ENCODE data around the gene PAM16. TPM values are rescaled to one million over a fixed set of nuclear protein-coding genes. Genes with fewer than 3 reads are reported as not detected.

PAM16 gene
- total and polyA plus RNA-seq, 9 of the 15 experiments (the other 6 are each of a cell fraction or from before 2014, with no cell fraction given) = 38.7 to 273 (median 79.3) TPM

DNA sequence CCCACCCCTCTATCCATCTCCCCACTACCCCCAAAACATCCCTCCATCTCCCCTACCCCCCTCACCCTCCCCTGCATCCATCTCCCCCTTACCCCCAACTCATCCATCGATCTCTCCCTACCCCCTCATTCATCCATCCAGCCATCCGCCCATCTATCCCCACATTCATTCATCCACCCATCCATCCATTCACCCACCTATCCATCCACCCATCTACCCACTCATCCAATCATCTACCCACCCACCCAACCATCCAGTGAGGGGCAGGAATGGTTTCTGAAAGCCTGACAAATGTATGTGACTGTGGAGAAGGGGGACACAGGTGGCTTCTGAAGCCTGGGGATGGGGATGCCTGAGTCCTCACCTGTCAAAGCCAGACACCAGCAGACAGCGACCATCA is 8.8 kb upstream of the PAM16 start:
- 86% methylated on average over 1 of the region's 3 CpGs for WGBS (ENCODE audit: insufficient coverage, low coverage, missing lambda C conversion rate)
- H3K4me2 ChIP-seq (ENCODE audit: insufficient read depth, low read length) = no peak overlapping the region
- no peaks in the 10 kb centered on the region for H3K9me1 ChIP-seq (ENCODE audit: control insufficient read depth, insufficient read depth, low read length)
- FAIRE-seq (no peak), DNase-seq (ENCODE audit: extremely low read depth in 1 of 4, low spot score in 3 of 4) (no peak), ATAC-seq (no peak)
- H3K27me3 ChIP-seq (ENCODE audit: control insufficient read depth in 2 of 2, insufficient read depth in 2 of 2, low read length in 2 of 2) = no peaks in the 10 kb centered on the region
- no peak overlapping the region for H3K27ac ChIP-seq (ENCODE audit: extremely low read depth, low read depth, low read length)
- H3K79me2 ChIP-seq (ENCODE audit: control insufficient read depth, insufficient read depth, low read length) = no peaks in the 10 kb centered on the region
- peaks cover 61% of the 10 kb centered on the region; the same call in 2 of the 3 replicates for H3K36me3 ChIP-seq (ENCODE audit: control insufficient read depth, insufficient read depth, low read length)
- peaks cover 0 to 47% of the 10 kb centered on the region in 2 experiments; a peak in 2 of 5 replicates for H3K4me1 ChIP-seq (replicated peaks in 1 of 2; ENCODE audit: control insufficient read depth in 2 of 2, insufficient read depth in 2 of 2, low read length in 2 of 2)
- in situ Hi-C loops (cut with MboI) (loop anchor here (5.0 kb wide), 1 partner anchor 42 kb away; no protein-coding TSS in a partner anchor), intact Hi-C loops (cut with micrococcal nuclease) (loop anchor here (1.0 kb wide), 1 partner anchor 42 kb away; no protein-coding TSS in a partner anchor)
- POLR2A ChIA-PET = interaction anchor here (1.1 to 1.3 kb wide), 3 partner anchors 10 to 44 kb away, joined by 3 to 5 read pairs (median 5); no protein-coding TSS in a partner anchor
- H2AFZ ChIP-seq (ENCODE audit: low read depth, low read length) = no peak overlapping the region
- BruUV-seq (replicated peaks) = no TSS peak
- H3K9me3 ChIP-seq (replicated peaks; ENCODE audit: control insufficient read depth, insufficient read depth, low read depth, low read length) = no peaks in the 10 kb centered on the region
- no peak overlapping the region for H3K4me3 ChIP-seq
- TF ChIP-seq NCOA1 (IDR thresholded peaks at IDR 0.05; ENCODE audit: low read depth) (no peak), STAT5B (CRISPR knock-in tag; IDR thresholded peaks at IDR 0.05) (no peak), NR2C2 (CRISPR knock-in tag; IDR thresholded peaks at IDR 0.05) (no peak), NR2C2 (tag; IDR thresholded peaks at IDR 0.05) (no peak), ZSCAN29 (IDR thresholded peaks at IDR 0.05) (no peak), TARDBP (IDR thresholded peaks at IDR 0.05) (no peak), SMARCA5 (IDR thresholded peaks at IDR 0.05) (no peak), PATZ1 (CRISPR knock-in tag; IDR thresholded peaks at IDR 0.05; ENCODE audit: borderline replicate concordance) (no peak), NCOA2 (IDR thresholded peaks at IDR 0.05; ENCODE audit: partially characterized antibody in 2 of 2) (no peak)
- TF ChIP-seq, protein P1, sequence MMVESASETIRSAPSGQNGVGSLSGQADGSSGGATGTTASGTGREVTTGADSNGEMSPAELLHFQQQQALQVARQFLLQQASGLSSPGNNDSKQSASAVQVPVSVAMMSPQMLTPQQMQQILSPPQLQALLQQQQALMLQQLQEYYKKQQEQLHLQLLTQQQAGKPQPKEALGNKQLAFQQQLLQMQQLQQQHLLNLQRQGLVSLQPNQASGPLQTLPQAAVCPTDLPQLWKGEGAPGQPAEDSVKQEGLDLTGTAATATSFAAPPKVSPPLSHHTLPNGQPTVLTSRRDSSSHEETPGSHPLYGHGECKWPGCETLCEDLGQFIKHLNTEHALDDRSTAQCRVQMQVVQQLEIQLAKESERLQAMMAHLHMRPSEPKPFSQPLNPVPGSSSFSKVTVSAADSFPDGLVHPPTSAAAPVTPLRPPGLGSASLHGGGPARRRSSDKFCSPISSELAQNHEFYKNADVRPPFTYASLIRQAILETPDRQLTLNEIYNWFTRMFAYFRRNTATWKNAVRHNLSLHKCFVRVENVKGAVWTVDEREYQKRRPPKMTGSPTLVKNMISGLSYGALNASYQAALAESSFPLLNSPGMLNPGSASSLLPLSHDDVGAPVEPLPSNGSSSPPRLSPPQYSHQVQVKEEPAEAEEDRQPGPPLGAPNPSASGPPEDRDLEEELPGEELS (CRISPR knock-in tag; IDR thresholded peaks at IDR 0.05; ENCODE audit: borderline replicate concordance) = no peak
- TF ChIP-seq, protein P2, sequence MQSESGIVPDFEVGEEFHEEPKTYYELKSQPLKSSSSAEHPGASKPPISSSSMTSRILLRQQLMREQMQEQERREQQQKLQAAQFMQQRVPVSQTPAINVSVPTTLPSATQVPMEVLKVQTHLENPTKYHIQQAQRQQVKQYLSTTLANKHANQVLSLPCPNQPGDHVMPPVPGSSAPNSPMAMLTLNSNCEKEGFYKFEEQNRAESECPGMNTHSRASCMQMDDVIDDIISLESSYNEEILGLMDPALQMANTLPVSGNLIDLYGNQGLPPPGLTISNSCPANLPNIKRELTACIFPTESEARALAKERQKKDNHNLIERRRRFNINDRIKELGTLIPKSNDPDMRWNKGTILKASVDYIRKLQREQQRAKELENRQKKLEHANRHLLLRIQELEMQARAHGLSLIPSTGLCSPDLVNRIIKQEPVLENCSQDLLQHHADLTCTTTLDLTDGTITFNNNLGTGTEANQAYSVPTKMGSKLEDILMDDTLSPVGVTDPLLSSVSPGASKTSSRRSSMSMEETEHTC (IDR thresholded peaks at IDR 0.05) = no peak
- H4K20me1 ChIP-seq (replicated peaks; ENCODE audit: control insufficient read depth, insufficient read depth, low read length) = no peaks in the 10 kb centered on the region
- H3K9ac ChIP-seq (ENCODE audit: insufficient read depth in 1 of 2, low read depth in 2 of 2, low read length in 2 of 2) = peak overlapping the region in 1 of 2 experiments; percentile 68; a peak in 1 of 4 replicates
- CTCF ChIA-PET (ENCODE audit: low intra/inter-chr PET ratio) = interaction anchor here (4.1 kb wide), 1 partner anchor 43 kb away, joined by 70 read pairs; no protein-coding TSS in a partner anchor

All from K562 (cell line).